ENCODE results near the gene ATP5F1D.
A peak's percentile ranks its signal among the peaks of the same experiment; 100 is the strongest.
"Not testable (repeated sequence)": the region's sequence is repeated elsewhere in the genome, so short reads cannot be mapped to it uniquely, and the experiment has no call there.

ATP5F1D gene

GRCh38 chr19:1246265-1247087, 4.9 kb downstream of the ATP5F1D start:
- DNase-seq (ENCODE audit: low spot score), result not testable (repeated sequence)

- DNase-seq (ENCODE audit: low spot score), result no peak
Measured at GRCh38 chr19:1247748-1248138, 6.2 kb downstream of the ATP5F1D start.

- DNase-seq (ENCODE audit: low spot score), result peak; percentile 76
Measured at GRCh38 chr19:1248139-1248785, 6.7 kb downstream of the ATP5F1D start, which contains the start of gene MIDN. Gene MIDN (plus strand): TSS chr19:1248583. CDS start chr19:1250297, 1,714 bp downstream.

- DNase-seq (ENCODE audit: low spot score), result peak; percentile 79
Measured at GRCh38 chr19:1248786-1249297, 7.3 kb downstream of the ATP5F1D start.

- peak; percentile 93 for DNase-seq (ENCODE audit: low spot score)
Measured at GRCh38 chr19:1249298-1249989, 7.9 kb downstream of the ATP5F1D start.

GRCh38 chr19:1249990-1250436, 8.5 kb downstream of the ATP5F1D start:
- DNase-seq (ENCODE audit: low spot score), result no peak

GRCh38 chr19:1250437-1251260, 9.1 kb downstream of the ATP5F1D start:
- DNase-seq (ENCODE audit: low spot score), result peak; percentile 90

GRCh38 chr19:1251330-1252220, 10.0 kb downstream of the ATP5F1D start:
- no peak for DNase-seq (ENCODE audit: low spot score)

- no peak for DNase-seq (ENCODE audit: low spot score)
Measured at GRCh38 chr19:1252221-1252820, 10.8 kb downstream of the ATP5F1D start.

GRCh38 chr19:1252821-1253513, 11.4 kb downstream of the ATP5F1D start:
- no peak for DNase-seq (ENCODE audit: low spot score)

- no peak for DNase-seq (ENCODE audit: low spot score)
Measured at GRCh38 chr19:1253514-1254080, 12.0 kb downstream of the ATP5F1D start.

GRCh38 chr19:1254081-1254527, 12.6 kb downstream of the ATP5F1D start:
- DNase-seq (ENCODE audit: low spot score), result no peak

- no peak for DNase-seq (ENCODE audit: low spot score)
Measured at GRCh38 chr19:1254530-1255185, 13.1 kb downstream of the ATP5F1D start.

- no peak for DNase-seq (ENCODE audit: low spot score)
Measured at GRCh38 chr19:1255186-1256161, 13.9 kb downstream of the ATP5F1D start.

- no peak for DNase-seq (ENCODE audit: low spot score)
Measured at GRCh38 chr19:1256646-1257474, 15.3 kb downstream of the ATP5F1D start.

Measured in SK-N-DZ (cell line).